Fibroblast of lung (primary cell): Measurements from ENCODE around the gene ZFP36L1. TPM values are rescaled to one million over a fixed set of nuclear protein-coding genes. Genes with fewer than 3 reads are reported as not detected.

Experiments
- DNase-seq, 2 donors: peaks; one replicate each; pipeline versions ENCODE4 v3.0.0 to v3.0.0-alpha.2; 2010; ENCODE audit warnings: low read depth in 2 of 2
- H2AFZ ChIP-seq: 2 replicates; pipeline ENCODE4 v1.5.1; 2012; ENCODE audit warnings: low read length, control low read depth, inconsistent platforms
- H3K27ac ChIP-seq: 2 replicates; pipeline ENCODE4 v1.5.1; 2011; ENCODE audit warnings: low read length, control low read depth; ENCODE audit not compliant: insufficient read depth
- H3K27me3 ChIP-seq: 2 replicates; pipeline ENCODE4 v1.5.1; 2011; ENCODE audit warnings: mild to moderate bottlenecking, low read length; ENCODE audit not compliant: control insufficient read depth, insufficient read depth
- H3K36me3 ChIP-seq: 2 replicates; pipeline ENCODE4 v1.5.1; 2011; ENCODE audit warnings: low read length; ENCODE audit not compliant: control insufficient read depth, insufficient read depth
- H3K4me1 ChIP-seq: 2 replicates; pipeline ENCODE4 v1.5.1; 2011; ENCODE audit warnings: low read length; ENCODE audit not compliant: control insufficient read depth, insufficient read depth; ENCODE audit errors: extremely low read depth
- H3K4me2 ChIP-seq: 2 replicates; pipeline ENCODE4 v1.5.1; 2011; ENCODE audit warnings: low read length, control low read depth; ENCODE audit not compliant: insufficient read depth; ENCODE audit errors: extremely low read depth
- H3K4me3 ChIP-seq, 4 experiments: fragments of 200-600 bp in 1 of 4; sonication (generic) in 1 of 4; replicated peaks in 1 of 4; 2 replicates each; pipeline ENCODE4 v1.5.1; 2011 to 2016; ENCODE audit warnings: low read length in 4 of 4, low read depth in 3 of 4, mild to moderate bottlenecking in 3 of 4, control low read depth in 2 of 4, inconsistent platforms in 1 of 4, mixed read lengths in 1 of 4; ENCODE audit not compliant: insufficient read depth in 1 of 4; ENCODE audit errors: control extremely low read depth in 1 of 4
- H3K79me2 ChIP-seq: 2 replicates; pipeline ENCODE4 v1.5.1; 2012; ENCODE audit warnings: mild to moderate bottlenecking, low read length, inconsistent platforms; ENCODE audit not compliant: control insufficient read depth, insufficient read depth
- H3K9ac ChIP-seq: 2 replicates; pipeline ENCODE4 v1.5.1; 2011; ENCODE audit warnings: mild to moderate bottlenecking, low read length, control low read depth; ENCODE audit not compliant: insufficient read depth
- H3K9me3 ChIP-seq: 2 replicates; pipeline ENCODE4 v1.5.1; 2012; ENCODE audit warnings: low read depth, low read length; ENCODE audit not compliant: control insufficient read depth, insufficient read depth
- H4K20me1 ChIP-seq: 2 replicates; pipeline ENCODE4 v1.5.1; 2011; ENCODE audit warnings: low read length; ENCODE audit not compliant: control insufficient read depth, insufficient read depth; ENCODE audit errors: extremely low read depth
- EZH2 ChIP-seq: IDR thresholded peaks from 2 replicates; pipeline ENCODE4 v1.5.1; 2012; ENCODE audit warnings: low read length, control low read depth, mild to moderate bottlenecking; ENCODE audit errors: missing control alignments
- polyA plus RNA-seq, 2 donors: library from polyadenylated mRNA; depleted of rRNA in 1 of 2; stranded (reverse) in 1 of 2; unstranded in 1 of 2; fragments of >200 nt; gene quantifications; 2 replicates each; pipeline ENCODE4 v1.2.1, GENCODE V29; 2011 to 2012; ENCODE audit warnings: missing spikeins in 1 of 2
- total RNA-seq: library from RNA; depleted of rRNA; stranded (reverse); fragments of >200 nt; gene quantifications from 2 replicates; pipeline ENCODE4 v1.2.1, GENCODE V29; 2014
- TF ChIP-seq, protein P1 (sequence below), 2 donors: IDR thresholded peaks in 1 of 2; conservative IDR thresholded peaks in 1 of 2; 1 replicate in 1 of 2; 2 replicates in 1 of 2; pipeline ENCODE4 v1.5.1; 2011 to 2012; ENCODE audit warnings: low read length in 2 of 2, control low read depth in 1 of 2, inconsistent platforms in 1 of 2, low read depth in 1 of 2, mild to moderate bottlenecking in 1 of 2

ZFP36L1 gene
- total and polyA plus RNA-seq, 2 donors (not counting 1 experiment from before 2014, with no cell fraction given) = 22.0 to 41.7 TPM

DNA sequence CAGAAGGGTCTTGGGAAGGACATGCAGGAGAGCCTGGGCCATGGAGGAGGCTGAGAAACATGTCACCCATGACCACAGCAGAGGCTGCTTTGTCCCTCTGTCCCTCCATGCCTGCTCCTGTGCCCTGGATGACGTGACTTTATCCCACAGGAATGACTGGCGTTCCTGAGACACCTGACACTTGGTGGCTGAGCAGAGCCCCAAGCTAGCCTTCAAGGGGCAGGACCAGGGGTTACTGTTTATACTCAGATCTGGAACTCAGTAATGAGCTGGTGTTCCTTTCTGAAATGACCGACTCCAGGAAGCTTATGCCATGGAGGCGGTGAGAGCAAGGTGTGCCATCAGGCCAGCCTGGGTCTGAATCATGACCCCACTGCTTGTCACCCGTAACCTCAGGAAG lies 44.2 kb downstream of the ZFP36L1 start:
- no peak overlapping the region for H3K27ac ChIP-seq
- TF ChIP-seq, protein P1, sequence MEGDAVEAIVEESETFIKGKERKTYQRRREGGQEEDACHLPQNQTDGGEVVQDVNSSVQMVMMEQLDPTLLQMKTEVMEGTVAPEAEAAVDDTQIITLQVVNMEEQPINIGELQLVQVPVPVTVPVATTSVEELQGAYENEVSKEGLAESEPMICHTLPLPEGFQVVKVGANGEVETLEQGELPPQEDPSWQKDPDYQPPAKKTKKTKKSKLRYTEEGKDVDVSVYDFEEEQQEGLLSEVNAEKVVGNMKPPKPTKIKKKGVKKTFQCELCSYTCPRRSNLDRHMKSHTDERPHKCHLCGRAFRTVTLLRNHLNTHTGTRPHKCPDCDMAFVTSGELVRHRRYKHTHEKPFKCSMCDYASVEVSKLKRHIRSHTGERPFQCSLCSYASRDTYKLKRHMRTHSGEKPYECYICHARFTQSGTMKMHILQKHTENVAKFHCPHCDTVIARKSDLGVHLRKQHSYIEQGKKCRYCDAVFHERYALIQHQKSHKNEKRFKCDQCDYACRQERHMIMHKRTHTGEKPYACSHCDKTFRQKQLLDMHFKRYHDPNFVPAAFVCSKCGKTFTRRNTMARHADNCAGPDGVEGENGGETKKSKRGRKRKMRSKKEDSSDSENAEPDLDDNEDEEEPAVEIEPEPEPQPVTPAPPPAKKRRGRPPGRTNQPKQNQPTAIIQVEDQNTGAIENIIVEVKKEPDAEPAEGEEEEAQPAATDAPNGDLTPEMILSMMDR (conservative IDR thresholded peaks at IDR 0.05 in 1 of 2, IDR thresholded peaks at IDR 0.05 in 1 of 2; ENCODE audit: low read depth in 1 of 2, low read length in 2 of 2) = no peak
- no peak for TF ChIP-seq EZH2
- H4K20me1 ChIP-seq = no peaks in the 10 kb centered on the region
- no peaks in the 10 kb centered on the region for H3K27me3 ChIP-seq
- H3K9me3 ChIP-seq = no peaks in the 10 kb centered on the region
- H2AFZ ChIP-seq = no peak overlapping the region
- no peaks in the 10 kb centered on the region for H3K79me2 ChIP-seq
- H3K36me3 ChIP-seq = no peaks in the 10 kb centered on the region
- no peaks in the 10 kb centered on the region for H3K4me1 ChIP-seq
- no peak overlapping the region for H3K4me3 ChIP-seq
- H3K4me2 ChIP-seq = no peak overlapping the region
- DNase-seq = no peak
- no peak overlapping the region for H3K9ac ChIP-seq

DNA sequence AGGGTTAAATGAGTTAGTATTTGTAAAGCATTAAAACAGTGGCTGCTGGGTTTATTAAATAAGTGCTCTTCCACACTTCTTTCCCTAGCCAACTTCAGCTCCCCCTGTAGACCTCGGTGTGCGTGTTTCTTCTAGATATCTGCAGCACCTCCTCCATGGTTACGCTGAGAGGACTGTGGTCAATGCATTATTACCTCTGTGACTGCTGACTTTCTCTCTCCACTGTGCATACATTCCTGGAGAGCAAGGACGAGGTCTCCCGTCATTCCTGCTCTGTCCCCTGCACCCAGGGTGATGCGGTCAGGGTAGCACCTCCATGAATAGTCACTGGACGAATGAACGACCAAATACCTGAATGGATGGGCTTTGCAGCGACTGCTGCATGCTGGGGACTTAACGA lies 44.6 kb downstream of the ZFP36L1 start:
- Histone ChIP-seq H3K9me3 (no peaks in the 10 kb centered on the region), H2AFZ (no peak overlapping the region), H3K36me3 (no peaks in the 10 kb centered on the region), H3K4me3 (no peak overlapping the region), H3K9ac (no peak overlapping the region), H3K4me1 (no peaks in the 10 kb centered on the region), H3K27ac (no peak overlapping the region), H4K20me1 (no peaks in the 10 kb centered on the region), H3K79me2 (no peaks in the 10 kb centered on the region), H3K27me3 (no peaks in the 10 kb centered on the region), H3K4me2 (no peak overlapping the region)
- DNase-seq = no peak
- TF ChIP-seq, protein P1 (conservative IDR thresholded peaks at IDR 0.05 in 1 of 2, IDR thresholded peaks at IDR 0.05 in 1 of 2; ENCODE audit: low read depth in 1 of 2, low read length in 2 of 2) = no peak
- no peak for TF ChIP-seq EZH2

DNA sequence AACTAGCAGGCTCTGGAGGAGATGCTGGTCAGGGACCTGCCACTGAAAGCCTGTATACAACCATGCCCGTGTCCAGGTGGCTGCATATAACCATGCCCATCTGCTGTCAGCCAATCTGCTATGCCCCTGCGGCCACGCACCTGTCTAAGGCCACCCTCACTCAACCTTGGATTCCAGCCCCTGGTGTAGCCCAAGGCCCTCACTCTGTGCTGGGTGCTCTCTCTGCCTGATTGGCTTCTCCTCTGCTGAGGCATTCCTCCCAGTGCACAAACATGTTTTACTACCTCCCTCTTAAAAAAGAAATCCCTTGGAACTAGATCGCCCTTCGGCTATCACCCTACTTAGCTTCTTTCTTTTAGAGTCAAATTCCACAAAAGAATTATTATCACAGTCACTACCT lies 45.5 kb downstream of the ZFP36L1 start:
- Histone ChIP-seq H3K9ac (no peak overlapping the region), H3K4me3 (no peak overlapping the region), H3K9me3 (no peaks in the 10 kb centered on the region), H3K79me2 (no peaks in the 10 kb centered on the region), H4K20me1 (no peaks in the 10 kb centered on the region), H2AFZ (no peak overlapping the region), H3K4me2 (no peak overlapping the region), H3K27me3 (no peaks in the 10 kb centered on the region), H3K27ac (no peak overlapping the region), H3K36me3 (no peaks in the 10 kb centered on the region), H3K4me1 (no peaks in the 10 kb centered on the region)
- no peak for TF ChIP-seq EZH2
- TF ChIP-seq, protein P1 (conservative IDR thresholded peaks at IDR 0.05 in 1 of 2, IDR thresholded peaks at IDR 0.05 in 1 of 2; ENCODE audit: low read depth in 1 of 2, low read length in 2 of 2) = no peak
- no peak for DNase-seq
